SK-N-SH treated with all-trans-retinoic acid at 6 μM for 48 hours (cell line): ENCODE data around the gene XPR1.

ENCODE experiments used
- ATAC-seq: fragments of 200-7000 bp; cut with Tn5 transposase; 3 replicates; pipeline ENCODE4 v1.9.1; 2020; ENCODE audit warnings: mild to moderate bottlenecking, moderate library complexity
- ARNTL ChIP-seq: fragments of 450-650 bp; formaldehyde crosslinking; IDR thresholded peaks from 2 replicates; pipeline ENCODE4 v1.5.0; 2020; ENCODE audit warnings: low read depth, mild to moderate bottlenecking, moderate library complexity, borderline replicate concordance
- CSDC2 ChIP-seq: fragments of 250-450 bp; sonication (Bioruptor Pico); IDR thresholded peaks from 2 replicates; pipeline ENCODE4 v1.5.0; 2020; ENCODE audit warnings: mild to moderate bottlenecking, moderate library complexity
- ESRRG ChIP-seq: fragments of 250-450 bp; sonication (Bioruptor Pico); IDR thresholded peaks from 2 replicates; pipeline ENCODE4 v1.6.1; 2021; ENCODE audit warnings: mild to moderate bottlenecking
- GLIS3 ChIP-seq: fragments of 250-450 bp; sonication (Bioruptor Pico); IDR thresholded peaks from 2 replicates; pipeline ENCODE4 v1.5.0; 2020; ENCODE audit warnings: mild to moderate bottlenecking, moderate library complexity
- ISL1 ChIP-seq: fragments of 250-450 bp; sonication (Bioruptor Pico); IDR thresholded peaks from 2 replicates; pipeline ENCODE4 v2.1.2; 2022; ENCODE audit warnings: mild to moderate bottlenecking, moderate library complexity
- OSR1 ChIP-seq: fragments of 250-450 bp; sonication (Bioruptor Pico); IDR thresholded peaks from 2 replicates; pipeline ENCODE4 v1.8.0; 2022; ENCODE audit warnings: moderate library complexity, mild to moderate bottlenecking, inconsistent platforms
- PPARA ChIP-seq: fragments of 250-450 bp; sonication (Bioruptor Pico); IDR thresholded peaks from 2 replicates; pipeline ENCODE4 v1.5.0; 2020; ENCODE audit warnings: mild to moderate bottlenecking, borderline replicate concordance
- RARB ChIP-seq: fragments of 250-450 bp; sonication (Bioruptor Pico); IDR thresholded peaks from 2 replicates; pipeline ENCODE4 v1.8.0; 2021; ENCODE audit warnings: mild to moderate bottlenecking, moderate library complexity
- SNAI2 ChIP-seq: fragments of 250-450 bp; sonication (Bioruptor Pico); IDR thresholded peaks from 2 replicates; pipeline ENCODE4 v1.5.0; 2020; ENCODE audit warnings: mild to moderate bottlenecking, moderate library complexity
- TCF4 ChIP-seq: fragments of 250-450 bp; sonication (Bioruptor Pico); IDR thresholded peaks from 2 replicates; pipeline ENCODE4 v1.8.0; 2021; ENCODE audit warnings: mild to moderate bottlenecking, moderate library complexity, borderline replicate concordance
- TOX ChIP-seq: fragments of 250-450 bp; sonication (Bioruptor Pico); IDR thresholded peaks from 2 replicates; pipeline ENCODE4 v1.8.0; 2021; ENCODE audit warnings: mild to moderate bottlenecking, moderate library complexity, borderline replicate concordance
- ZC3H10 ChIP-seq: fragments of 250-450 bp; sonication (Bioruptor Pico); IDR thresholded peaks from 2 replicates; pipeline ENCODE4 v1.5.1; 2021; ENCODE audit warnings: mild to moderate bottlenecking, moderate library complexity
- ZFP3 ChIP-seq: fragments of 250-450 bp; sonication (Bioruptor Pico); IDR thresholded peaks from 2 replicates; pipeline ENCODE4 v1.5.0; 2020; ENCODE audit warnings: mild to moderate bottlenecking, moderate library complexity
- ZNF565 ChIP-seq: fragments of 450-650 bp; formaldehyde crosslinking; conservative IDR thresholded peaks from 2 replicates; pipeline ENCODE4 v1.5.0; 2020; ENCODE audit warnings: low read depth, mild to moderate bottlenecking, moderate library complexity
- ZNF70 ChIP-seq: fragments of 450-650 bp; formaldehyde crosslinking; IDR thresholded peaks from 2 replicates; pipeline ENCODE4 v1.5.0; 2020; ENCODE audit warnings: mild to moderate bottlenecking, moderate library complexity
- ZNF8 ChIP-seq: fragments of 450-650 bp; formaldehyde crosslinking; IDR thresholded peaks from 2 replicates; pipeline ENCODE4 v1.5.0; 2020; ENCODE audit warnings: mild to moderate bottlenecking, moderate library complexity
- TF ChIP-seq, protein P1 (sequence below): fragments of 250-450 bp; sonication (Bioruptor Pico); IDR thresholded peaks from 2 replicates; pipeline ENCODE4 v1.8.0; 2021; ENCODE audit warnings: low read depth, mild to moderate bottlenecking, moderate library complexity, borderline replicate concordance
- TF ChIP-seq, protein P2 (sequence below): fragments of 250-450 bp; sonication (Bioruptor Pico); IDR thresholded peaks from 2 replicates; pipeline ENCODE4 v1.5.1; 2021; ENCODE audit warnings: mild to moderate bottlenecking, moderate library complexity
- TF ChIP-seq, protein P3 (sequence below): fragments of 250-450 bp; sonication (Bioruptor Pico); IDR thresholded peaks from 2 replicates; pipeline ENCODE4 v1.5.1; 2020; ENCODE audit warnings: low read depth, mild to moderate bottlenecking, moderate library complexity
- TF ChIP-seq, protein P4 (sequence below): fragments of 250-450 bp; sonication (Bioruptor Pico); IDR thresholded peaks from 2 replicates; pipeline ENCODE4 v1.5.0; 2020; ENCODE audit warnings: mild to moderate bottlenecking, moderate library complexity
- TF ChIP-seq, protein P5 (sequence below): fragments of 250-450 bp; sonication (Bioruptor Pico); IDR thresholded peaks from 2 replicates; pipeline ENCODE4 v1.8.0; 2020; ENCODE audit warnings: mild to moderate bottlenecking, moderate library complexity, borderline replicate concordance

Gene XPR1

DNA sequence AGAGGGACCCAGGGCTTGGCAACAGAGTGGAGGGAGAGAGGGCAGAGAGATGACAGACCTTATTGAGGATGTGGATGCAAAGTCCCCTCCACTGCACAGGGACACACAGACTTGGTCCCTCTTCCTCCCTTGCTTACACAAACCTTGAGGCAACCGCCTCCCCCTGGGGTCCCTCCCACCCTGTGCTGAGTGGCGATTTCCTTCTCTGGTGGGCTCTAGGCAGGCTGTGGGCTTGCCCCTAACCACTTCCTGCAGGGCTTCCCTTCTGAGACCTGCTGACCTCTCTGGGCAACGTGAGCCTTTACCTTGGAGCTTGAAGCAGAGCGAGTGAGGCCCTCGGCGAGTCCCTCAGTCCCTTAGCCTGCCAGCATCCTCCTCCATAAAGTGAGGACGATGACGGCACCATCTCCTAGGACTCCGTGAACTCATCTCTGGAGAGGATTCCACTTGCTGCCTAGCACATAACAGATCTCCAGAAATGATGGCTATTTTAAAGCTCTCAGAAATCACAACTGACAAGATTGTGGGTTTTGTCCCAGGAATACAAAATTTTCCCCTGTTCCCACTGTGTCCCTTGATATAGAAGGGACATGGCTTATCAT is 305.9 kb downstream of the XPR1 start:
- ATAC-seq: no peak

DNA sequence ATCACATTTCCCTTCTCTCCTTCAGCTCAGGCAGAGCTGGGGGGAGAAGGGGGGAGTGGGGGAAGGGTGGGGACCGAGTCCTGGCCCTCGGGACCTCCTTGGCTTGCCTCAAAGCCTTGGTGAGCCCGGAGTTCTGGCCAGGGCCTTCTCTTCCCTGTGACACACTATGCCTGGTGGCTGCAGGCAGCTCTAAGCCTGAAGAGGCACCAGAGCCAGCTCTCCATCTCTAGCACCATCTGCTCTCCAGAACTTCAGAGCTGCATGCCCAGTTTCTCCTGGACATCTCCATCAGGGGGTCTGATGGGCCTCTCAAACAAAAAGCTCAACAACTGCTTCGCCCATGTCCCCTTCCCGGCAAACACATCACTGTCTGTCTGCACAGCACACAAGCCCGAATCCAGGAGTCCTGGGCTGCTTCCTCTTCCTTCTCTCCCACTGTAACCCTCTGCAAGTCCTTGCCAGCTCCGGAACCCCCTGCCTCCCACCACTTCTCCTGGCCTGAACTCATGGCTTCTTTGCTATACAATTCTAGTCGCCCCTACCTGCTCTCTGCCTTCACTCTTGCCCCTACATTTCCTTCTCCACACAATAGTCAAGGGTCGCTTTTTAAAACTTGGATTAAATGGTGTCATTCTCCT is 307.4 kb downstream of the XPR1 start:
- TF ChIP-seq ZNF565: no peak
- no peak for TF ChIP-seq TOX
- no peak for TF ChIP-seq ZNF8
- no peak for TF ChIP-seq ESRRG (CRISPR knock-in tag)
- TF ChIP-seq ISL1 (CRISPR knock-in tag): no peak
- no peak for ATAC-seq

More for the DNA sequence above, 305.9 kb downstream of the XPR1 start:
- TF ChIP-seq, protein P1, sequence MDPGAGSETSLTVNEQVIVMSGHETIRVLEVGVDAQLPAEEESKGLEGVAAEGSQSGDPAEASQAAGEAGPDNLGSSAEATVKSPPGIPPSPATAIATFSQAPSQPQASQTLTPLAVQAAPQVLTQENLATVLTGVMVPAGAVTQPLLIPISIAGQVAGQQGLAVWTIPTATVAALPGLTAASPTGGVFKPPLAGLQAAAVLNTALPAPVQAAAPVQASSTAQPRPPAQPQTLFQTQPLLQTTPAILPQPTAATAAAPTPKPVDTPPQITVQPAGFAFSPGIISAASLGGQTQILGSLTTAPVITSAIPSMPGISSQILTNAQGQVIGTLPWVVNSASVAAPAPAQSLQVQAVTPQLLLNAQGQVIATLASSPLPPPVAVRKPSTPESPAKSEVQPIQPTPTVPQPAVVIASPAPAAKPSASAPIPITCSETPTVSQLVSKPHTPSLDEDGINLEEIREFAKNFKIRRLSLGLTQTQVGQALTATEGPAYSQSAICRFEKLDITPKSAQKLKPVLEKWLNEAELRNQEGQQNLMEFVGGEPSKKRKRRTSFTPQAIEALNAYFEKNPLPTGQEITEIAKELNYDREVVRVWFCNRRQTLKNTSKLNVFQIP (CRISPR knock-in tag): no peak
- TF ChIP-seq ISL1 (CRISPR knock-in tag): no peak
- no peak for TF ChIP-seq ZNF8
- TF ChIP-seq, protein P2, sequence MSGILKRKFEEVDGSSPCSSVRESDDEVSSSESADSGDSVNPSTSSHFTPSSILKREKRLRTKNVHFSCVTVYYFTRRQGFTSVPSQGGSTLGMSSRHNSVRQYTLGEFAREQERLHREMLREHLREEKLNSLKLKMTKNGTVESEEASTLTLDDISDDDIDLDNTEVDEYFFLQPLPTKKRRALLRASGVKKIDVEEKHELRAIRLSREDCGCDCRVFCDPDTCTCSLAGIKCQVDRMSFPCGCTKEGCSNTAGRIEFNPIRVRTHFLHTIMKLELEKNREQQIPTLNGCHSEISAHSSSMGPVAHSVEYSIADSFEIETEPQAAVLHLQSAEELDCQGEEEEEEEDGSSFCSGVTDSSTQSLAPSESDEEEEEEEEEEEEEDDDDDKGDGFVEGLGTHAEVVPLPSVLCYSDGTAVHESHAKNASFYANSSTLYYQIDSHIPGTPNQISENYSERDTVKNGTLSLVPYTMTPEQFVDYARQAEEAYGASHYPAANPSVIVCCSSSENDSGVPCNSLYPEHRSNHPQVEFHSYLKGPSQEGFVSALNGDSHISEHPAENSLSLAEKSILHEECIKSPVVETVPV: no peak
- TF ChIP-seq OSR1 (CRISPR knock-in tag): no peak
- TF ChIP-seq, protein P3, sequence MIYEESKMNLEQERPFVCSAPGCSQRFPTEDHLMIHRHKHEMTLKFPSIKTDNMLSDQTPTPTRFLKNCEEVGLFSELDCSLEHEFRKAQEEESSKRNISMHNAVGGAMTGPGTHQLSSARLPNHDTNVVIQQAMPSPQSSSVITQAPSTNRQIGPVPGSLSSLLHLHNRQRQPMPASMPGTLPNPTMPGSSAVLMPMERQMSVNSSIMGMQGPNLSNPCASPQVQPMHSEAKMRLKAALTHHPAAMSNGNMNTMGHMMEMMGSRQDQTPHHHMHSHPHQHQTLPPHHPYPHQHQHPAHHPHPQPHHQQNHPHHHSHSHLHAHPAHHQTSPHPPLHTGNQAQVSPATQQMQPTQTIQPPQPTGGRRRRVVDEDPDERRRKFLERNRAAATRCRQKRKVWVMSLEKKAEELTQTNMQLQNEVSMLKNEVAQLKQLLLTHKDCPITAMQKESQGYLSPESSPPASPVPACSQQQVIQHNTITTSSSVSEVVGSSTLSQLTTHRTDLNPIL: no peak
- no peak for TF ChIP-seq ZNF70 (CRISPR knock-in tag)
- TF ChIP-seq TCF4: no peak
- no peak for TF ChIP-seq ZFP3 (CRISPR knock-in tag)
- TF ChIP-seq, protein P4, sequence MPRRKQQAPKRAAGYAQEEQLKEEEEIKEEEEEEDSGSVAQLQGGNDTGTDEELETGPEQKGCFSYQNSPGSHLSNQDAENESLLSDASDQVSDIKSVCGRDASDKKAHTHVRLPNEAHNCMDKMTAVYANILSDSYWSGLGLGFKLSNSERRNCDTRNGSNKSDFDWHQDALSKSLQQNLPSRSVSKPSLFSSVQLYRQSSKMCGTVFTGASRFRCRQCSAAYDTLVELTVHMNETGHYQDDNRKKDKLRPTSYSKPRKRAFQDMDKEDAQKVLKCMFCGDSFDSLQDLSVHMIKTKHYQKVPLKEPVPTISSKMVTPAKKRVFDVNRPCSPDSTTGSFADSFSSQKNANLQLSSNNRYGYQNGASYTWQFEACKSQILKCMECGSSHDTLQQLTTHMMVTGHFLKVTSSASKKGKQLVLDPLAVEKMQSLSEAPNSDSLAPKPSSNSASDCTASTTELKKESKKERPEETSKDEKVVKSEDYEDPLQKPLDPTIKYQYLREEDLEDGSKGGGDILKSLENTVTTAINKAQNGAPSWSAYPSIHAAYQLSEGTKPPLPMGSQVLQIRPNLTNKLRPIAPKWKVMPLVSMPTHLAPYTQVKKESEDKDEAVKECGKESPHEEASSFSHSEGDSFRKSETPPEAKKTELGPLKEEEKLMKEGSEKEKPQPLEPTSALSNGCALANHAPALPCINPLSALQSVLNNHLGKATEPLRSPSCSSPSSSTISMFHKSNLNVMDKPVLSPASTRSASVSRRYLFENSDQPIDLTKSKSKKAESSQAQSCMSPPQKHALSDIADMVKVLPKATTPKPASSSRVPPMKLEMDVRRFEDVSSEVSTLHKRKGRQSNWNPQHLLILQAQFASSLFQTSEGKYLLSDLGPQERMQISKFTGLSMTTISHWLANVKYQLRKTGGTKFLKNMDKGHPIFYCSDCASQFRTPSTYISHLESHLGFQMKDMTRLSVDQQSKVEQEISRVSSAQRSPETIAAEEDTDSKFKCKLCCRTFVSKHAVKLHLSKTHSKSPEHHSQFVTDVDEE (CRISPR knock-in tag): no peak
- TF ChIP-seq ZC3H10 (CRISPR knock-in tag): no peak
- TF ChIP-seq ZNF565: no peak
- TF ChIP-seq ESRRG (CRISPR knock-in tag): no peak
- TF ChIP-seq RARB (CRISPR knock-in tag): no peak
- no peak for TF ChIP-seq SNAI2 (CRISPR knock-in tag)
- TF ChIP-seq TOX: no peak
- no peak for TF ChIP-seq ARNTL
- no peak for TF ChIP-seq GLIS3
- TF ChIP-seq PPARA: no peak

DNA sequence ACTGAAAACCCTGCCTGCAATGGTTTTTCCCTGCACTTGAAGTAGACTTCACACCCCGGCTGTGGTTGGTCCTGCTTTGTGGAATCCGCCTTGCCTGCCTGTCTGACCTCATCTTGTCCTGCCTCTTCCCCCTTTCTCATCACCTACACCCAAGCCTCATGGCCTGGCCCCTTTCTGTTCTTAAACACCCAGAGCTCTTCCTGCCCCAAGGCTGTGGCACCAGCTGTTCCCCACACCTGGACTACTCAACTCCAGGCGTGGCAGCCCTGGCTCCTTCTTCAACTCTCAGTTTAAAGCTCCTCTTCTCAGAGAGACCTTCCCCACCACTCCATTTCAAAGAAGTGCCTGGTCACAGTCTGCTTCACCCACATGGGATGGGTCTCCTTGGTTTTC is 307.9 kb downstream of the XPR1 start:
- no peak for ATAC-seq
- TF ChIP-seq, protein P2: no peak
- TF ChIP-seq TOX (no peak), TCF4 (no peak), ZC3H10 (CRISPR knock-in tag) (no peak), ZNF70 (CRISPR knock-in tag) (no peak), SNAI2 (CRISPR knock-in tag) (no peak), ZNF8 (no peak), ZFP3 (CRISPR knock-in tag) (no peak), GLIS3 (no peak), ZNF565 (no peak), CSDC2 (no peak), ESRRG (CRISPR knock-in tag) (no peak)
- TF ChIP-seq, protein P3: no peak
- TF ChIP-seq, protein P5, sequence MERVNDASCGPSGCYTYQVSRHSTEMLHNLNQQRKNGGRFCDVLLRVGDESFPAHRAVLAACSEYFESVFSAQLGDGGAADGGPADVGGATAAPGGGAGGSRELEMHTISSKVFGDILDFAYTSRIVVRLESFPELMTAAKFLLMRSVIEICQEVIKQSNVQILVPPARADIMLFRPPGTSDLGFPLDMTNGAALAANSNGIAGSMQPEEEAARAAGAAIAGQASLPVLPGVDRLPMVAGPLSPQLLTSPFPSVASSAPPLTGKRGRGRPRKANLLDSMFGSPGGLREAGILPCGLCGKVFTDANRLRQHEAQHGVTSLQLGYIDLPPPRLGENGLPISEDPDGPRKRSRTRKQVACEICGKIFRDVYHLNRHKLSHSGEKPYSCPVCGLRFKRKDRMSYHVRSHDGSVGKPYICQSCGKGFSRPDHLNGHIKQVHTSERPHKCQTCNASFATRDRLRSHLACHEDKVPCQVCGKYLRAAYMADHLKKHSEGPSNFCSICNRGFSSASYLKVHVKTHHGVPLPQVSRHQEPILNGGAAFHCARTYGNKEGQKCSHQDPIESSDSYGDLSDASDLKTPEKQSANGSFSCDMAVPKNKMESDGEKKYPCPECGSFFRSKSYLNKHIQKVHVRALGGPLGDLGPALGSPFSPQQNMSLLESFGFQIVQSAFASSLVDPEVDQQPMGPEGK (CRISPR knock-in tag): no peak
- TF ChIP-seq, protein P1 (CRISPR knock-in tag): no peak
